HG02870 (cell line): ENCODE results near the gene IL20RB.
"Not testable (repeated sequence)": the region's sequence is repeated elsewhere in the genome, so short reads cannot be mapped to it uniquely, and the experiment has no call there.

Source experiments
- ATAC-seq: cut with Tn5 transposase; IDR thresholded peaks from one replicate; pipeline ENCODE4 v1.9.1; 2021; ENCODE audit warnings: mild to moderate bottlenecking, moderate library complexity; ENCODE audit not compliant: unreplicated experiment

The IL20RB gene

DNA sequence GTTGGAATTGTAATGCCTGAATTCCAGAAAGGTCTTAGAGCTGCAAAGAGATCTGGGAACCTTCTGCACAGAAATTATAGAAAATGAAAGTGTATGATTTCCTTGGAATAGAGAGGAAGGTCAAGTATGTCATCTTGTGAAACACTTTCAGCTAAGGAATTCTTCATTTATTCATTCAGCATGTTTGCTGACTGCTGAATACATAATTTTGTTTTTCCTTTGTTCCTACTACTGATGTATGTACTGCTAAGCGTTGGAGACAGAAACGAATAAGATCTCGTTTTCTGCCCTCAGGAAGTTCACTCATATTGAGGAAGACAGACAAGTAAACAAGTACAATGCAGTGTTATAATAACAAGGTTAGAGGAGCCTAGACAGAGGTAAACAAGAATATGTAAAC lies 14.3 kb upstream of the IL20RB start:
- no peak for ATAC-seq

DNA sequence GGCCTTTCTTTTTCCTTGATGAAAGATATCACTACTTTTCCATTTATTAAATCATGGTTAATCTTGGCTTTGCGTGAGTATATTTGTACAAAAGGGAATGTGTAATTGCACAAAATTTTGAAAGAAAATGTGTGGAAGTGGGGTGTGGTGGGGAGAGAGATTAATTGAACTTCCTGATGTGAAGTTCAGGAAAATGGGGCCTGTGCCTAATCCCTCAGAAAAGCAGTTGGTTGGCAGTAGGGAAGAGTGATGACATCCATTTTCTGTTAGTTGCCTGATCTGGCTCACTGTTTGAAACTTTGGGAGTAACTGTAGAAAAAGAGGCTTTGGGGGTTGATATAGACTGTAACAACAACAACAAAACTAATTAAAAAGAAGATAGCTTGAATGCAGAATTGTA lies 10.8 kb upstream of the IL20RB start:
- no peak for ATAC-seq

DNA sequence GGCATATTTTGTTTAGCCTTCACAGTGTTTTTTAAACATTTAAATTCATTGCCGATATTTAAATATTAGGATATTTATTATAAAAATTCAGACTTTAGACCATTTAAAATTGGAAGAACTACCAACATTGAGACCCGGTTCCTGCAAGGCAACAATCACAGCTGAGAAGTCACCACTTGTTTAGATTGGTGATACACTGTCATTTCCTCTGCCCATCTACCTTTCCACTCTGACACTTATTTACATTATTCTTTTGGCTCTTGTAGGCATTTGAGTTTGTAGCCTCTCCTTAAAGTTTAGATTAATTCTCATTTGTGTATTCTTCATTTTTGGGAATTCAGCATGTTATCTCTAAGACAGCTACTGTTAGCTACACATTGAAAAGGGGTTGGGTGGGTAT lies 10.3 kb upstream of the IL20RB start:
- ATAC-seq, result no peak

DNA sequence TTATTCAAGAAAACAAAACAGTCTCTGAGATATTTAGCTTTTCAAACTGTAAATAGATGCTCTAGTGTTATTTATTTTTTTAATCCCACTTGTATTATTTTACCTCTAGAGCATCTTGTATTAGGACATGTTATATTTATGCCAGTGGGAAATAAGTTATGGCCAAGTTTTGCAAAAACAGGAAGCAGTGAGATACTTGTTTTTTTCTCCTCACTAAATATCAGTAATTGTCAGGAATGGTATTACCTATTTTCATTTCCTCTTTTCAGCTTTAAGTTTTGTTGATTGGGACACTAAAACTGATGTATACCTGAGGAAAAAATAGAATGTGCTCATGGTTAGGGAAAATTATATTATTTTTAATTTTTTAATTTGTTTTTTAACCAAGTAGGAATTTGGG lies 8.6 kb upstream of the IL20RB start:
- ATAC-seq, result no peak

DNA sequence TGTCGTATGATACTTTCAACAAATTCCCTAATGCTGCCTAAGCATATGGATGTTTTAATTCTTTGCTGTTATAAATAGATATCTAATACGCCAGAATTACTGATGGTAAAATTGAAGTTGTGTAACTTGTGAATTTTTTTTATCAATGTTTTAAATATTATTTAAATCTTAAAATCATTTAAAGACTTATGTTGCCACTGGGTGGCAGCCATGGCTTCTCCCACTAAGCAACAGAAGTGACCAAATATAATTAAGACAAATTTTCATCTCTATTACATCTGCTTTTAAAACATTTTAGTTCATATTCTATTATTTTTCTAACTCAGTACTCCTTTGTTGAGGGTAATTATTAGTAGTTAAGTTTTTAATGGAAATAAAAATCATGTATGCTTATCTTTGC lies 8.1 kb upstream of the IL20RB start:
- ATAC-seq, result no peak

DNA sequence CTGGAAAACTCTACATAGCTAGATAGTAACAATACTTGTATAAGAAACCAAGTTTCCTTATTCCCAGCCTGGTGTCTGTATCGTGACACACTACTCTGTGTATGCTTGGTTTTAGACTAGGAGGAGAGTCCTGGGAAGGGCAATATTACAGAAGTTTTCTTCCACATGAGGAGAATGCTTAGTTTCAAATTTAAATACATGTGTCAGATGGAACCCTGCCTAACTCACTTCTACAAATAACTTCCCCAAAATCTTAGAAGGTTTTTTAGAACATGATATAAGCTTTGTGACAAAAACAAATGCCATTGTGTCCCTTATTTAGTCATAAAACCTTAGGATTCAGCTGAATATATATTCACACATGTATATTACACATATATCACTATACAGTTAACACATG lies 7.2 kb upstream of the IL20RB start:
- ATAC-seq, result no peak

DNA sequence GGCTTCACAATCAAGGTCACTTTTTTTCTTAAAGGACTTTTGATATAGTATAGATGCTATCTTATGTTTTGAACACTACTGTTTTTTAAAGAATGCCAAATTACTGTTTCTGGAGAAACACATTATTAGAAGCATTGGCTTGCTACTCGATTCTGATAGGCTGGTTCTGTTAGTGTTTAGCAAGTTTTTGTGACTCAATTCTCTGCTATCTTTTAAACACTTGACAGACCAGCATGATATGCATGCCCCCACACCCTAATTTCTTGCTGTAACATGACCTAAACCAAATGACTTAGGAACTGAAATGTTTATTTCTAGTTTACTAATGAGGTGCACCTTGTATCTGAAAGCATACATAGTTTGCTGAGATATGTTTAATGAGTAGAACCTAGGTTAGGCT lies 5.5 kb upstream of the IL20RB start:
- no peak for ATAC-seq

DNA sequence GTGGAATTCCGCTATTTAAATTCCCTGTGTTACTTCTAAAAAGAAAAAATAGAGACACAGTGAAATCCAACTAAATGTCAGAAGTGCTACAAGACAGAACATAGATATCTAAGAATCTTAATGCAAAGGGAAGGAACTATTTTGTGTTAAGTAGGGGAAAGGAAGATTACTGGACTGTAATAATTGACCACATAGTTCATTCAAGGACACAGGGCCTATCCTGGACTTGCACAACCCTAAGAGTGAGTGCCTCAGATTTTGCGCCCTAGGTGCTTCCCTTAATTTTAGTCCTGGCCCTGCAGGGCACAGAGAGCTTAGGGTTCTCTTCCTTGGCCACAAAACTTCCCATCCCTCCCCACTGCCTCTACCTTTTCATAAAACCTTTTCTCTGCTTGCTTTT lies 3.5 kb upstream of the IL20RB start:
- ATAC-seq, result no peak

DNA sequence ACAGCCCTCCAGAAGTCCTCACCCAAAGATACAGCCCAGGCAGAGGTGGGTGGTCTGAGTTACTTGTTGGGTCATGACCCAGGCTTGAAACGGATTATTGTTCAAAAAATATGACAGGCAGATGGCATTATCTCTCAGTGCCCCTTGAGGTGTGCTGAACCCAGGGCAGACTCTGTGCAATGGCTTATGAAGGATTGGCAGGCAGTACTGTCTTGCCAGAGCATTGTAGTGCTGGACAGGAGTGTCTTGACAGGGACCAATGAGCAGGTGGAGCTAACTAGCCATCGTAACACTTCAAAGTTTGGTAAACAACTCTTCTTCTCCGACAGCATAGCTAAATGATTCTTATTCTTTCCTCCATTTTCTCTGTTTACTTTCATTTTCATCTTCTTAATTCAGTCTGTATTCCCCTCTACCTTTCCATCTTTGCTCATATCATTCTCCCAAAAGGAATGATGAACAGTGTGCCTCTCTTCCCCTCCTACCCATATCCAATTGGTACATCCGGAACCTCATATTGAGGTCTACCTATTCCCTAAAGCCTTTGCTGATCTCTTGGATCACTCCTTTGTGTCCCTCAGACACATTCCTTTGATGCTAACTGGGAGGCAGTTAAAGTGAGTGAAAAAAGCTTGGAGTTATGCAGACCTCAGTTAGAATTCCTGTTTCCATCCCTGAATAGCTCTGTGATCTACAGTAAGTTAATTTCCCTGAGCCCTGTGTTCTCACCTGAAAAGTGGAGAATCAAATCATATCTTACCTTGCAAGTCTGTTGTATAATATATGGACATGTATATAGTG lies 2.6 kb upstream of the IL20RB start:
- no peak for ATAC-seq

DNA sequence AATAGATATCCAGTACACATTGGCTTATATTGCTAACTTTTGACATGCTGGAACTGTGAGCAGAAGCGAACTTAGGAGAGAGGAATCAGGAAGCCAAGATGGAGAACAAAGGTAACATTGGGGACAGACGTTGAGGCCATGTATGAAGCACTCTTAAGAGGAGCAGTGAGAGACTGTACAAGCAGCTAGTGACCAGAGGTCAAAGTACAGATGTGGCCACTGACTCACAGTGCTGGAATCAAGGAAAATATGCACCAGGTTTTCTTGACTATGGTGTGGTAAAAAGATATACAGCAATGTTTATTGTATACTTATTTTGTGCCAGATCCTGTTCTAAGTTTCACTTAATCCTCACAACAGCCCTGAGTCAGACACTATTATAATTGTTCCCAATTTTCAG lies 2.0 kb upstream of the IL20RB start:
- no peak for ATAC-seq

DNA sequence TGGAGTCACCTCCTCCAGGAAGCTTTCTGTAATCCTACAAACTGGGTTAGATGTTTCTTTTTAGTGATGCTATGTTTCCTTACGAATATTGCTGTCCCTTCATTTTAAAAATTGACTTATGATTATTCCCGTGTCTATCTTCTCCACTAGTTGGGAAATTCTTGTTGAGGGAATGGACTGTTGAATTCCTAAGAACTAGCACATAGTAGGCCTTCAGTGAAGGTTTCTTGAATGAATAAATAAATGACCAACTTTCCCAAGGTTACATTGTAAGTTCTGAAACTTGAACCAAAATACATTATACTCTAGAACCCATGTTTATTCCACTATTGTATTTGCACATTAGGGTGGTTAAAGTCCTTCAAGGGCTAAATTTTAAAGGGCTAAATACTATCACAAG lies 812 bp upstream of the IL20RB start:
- no peak for ATAC-seq

DNA sequence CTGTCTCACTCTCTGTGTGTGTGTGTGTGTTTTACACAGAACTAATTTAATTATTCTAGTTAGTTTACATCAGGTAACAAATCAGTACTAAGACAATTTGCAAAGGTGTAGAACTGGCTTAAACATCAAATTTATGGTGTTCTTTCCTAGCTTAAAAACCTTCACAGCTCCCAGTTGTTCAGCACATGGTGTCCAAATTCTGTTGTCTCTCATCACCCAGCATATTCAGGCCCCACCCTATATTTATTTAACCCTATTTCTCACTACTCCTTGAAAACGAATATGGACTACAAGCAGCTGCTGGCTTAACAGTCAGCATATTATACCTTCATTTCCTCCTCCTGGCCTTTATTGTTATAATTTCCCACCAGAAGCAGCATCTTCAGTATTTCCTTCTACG lies 1.2 kb downstream of the IL20RB start:
- ATAC-seq, result no peak

DNA sequence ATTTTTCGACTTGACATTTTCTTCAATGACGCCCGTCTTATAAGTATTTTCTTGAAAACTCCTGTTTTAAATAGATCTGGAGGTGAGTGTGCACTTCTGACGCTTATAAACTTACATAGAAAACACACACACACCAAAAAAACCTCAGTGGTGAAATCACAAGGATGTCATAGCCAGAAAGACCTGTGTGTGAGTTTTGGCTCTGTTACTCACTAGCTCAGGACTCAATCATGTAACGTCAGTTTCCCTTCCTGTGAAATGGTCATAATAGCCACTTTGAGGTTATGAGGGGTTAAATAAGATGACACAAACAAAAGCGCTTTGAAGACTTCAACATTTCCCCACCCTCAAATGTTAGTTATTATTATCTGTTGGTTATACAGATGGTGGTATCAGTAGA lies 1.8 kb downstream of the IL20RB start:
- no peak for ATAC-seq

DNA sequence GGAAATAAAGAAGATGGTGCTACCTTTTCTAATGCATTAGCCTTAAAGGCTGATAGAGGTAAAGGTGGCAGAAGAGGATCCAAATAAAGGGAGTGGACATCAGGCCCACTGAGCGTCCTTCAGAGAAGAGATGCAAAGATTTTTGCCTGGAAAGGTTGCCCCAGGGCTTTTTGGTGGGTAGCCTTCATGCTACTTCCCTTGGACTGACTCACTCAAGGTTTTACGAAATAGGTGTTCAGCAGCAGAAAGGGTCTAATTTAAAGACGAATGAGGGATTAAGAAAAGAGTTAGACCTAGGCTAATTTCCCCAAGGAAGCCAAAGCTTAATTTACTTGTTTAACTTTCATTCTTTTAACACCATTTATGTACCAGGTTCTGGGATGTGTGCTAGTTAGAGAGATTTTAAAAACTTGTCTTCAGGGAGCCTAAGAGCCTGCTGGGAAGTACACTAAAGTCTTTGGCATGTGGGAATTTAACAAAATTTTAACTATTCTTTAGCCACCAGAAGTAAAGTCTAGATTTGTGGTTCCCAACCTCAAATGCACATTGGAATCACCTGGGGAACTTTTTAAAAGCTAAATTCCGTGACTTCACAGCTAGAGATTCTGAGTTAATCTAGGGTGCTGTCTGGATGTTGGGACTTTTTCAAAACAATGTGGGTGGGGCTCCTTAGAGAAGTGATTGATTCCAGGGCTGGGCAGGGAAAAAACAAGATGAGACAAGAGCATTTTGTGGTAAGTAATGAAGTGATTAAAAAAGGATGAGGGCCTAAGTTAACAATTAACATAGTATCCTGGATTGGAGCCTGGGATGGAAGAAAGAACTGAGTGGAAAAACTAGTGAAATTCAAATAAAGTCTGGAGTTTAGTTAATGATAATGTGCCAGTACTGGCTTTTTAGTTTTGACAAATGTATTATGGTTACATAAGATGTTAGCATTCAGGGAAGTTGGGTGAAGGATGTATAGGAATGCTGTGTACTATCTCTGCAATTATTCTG lies 3.4 kb downstream of the IL20RB start:
- no peak for ATAC-seq

DNA sequence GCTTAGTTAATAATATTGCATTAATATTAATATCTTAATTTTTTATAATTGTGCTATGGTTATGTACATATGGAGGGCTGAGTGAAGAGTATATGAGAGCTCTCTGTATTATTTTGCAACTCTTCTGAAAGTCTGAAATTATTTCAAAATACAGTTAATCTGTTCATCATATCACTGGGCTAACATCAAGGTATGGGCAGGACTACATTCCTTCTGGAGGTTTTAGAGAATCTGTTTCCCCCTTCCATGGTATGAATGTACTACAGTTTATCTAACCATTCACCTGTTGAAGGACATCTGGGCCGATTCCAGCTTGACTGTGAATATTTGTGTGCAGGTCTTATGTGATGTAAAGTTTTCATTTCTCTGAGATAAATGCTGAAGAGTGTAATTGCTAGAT lies 5.1 kb downstream of the IL20RB start:
- no peak for ATAC-seq

DNA sequence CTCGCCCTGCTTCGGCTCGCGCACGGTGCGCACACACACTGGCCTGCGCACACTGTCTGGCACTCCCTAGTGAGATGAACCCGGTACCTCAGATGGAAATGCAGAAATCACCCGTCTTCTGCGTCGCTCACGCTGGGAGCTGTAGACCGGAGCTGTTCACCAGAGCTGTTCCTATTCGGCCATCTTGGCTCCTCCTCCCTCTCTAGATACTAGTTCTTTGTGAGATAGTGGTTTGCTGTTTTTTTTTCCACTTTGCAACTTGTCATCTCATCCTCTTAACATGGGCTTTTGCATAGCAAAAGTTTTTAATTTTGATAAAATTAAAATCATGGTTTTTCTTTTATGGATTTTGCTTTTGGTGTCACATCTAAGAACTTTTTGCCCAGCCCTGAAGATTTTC lies 11.8 kb downstream of the IL20RB start:
- ATAC-seq, result not testable (repeated sequence)

DNA sequence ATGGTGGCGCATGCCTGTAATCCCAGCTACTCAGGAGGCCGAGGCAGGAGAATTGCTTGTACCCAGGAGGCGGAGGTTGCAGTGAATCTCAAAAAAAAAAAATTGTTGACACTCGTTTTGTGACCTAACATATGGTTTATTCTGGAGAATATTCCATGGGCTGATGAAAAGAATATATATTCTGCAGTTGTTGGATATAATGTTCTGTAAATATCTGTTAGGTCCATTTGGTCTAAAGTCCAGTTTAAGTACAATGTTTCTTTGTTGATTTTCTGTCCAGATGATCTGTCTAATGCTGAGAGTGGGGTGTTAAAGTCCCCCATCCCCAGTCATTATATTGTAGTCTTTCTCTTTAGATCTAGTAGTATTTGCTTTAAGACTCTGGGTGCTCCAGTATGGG lies 15.6 kb downstream of the IL20RB start:
- ATAC-seq, result no peak

DNA sequence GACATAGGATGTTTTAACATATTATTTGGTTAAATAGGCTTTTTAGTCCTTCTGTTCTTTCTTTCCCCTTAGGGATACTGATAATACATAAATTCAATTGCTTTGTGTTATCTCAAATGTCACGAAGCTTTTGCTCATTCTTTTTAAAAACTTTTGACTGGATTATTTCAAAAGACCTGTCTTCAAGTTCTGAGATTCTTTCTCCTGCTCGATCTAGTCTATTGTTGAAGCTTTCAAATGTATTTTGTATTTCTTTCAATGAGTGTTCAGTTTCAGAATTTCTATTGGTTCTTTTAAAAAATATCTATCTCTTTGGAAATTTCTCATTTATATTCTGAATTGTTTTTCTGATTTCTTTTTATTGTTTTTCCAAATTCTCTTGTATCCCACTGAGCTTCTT lies 16.9 kb downstream of the IL20RB start:
- ATAC-seq, result no peak

DNA sequence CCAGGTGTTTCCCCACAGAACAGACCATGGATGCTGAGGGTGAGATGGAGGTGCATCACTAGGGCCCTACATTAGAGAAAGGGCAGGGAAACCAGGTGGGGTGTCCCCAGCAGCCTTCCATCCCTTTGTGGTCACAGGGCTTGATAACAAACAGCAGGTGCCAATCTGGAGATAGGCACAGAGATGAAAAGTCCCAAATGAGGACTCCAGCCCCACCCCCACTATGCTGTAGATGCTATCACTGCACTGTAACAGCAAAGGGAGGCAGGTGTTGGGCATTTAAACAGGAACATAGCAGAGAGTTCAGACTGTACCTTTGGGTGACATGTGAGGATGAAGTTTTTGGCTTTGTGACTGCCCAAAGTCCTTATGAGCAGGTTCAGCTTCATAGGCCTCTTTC lies 21.4 kb downstream of the IL20RB start:
- ATAC-seq, result no peak

DNA sequence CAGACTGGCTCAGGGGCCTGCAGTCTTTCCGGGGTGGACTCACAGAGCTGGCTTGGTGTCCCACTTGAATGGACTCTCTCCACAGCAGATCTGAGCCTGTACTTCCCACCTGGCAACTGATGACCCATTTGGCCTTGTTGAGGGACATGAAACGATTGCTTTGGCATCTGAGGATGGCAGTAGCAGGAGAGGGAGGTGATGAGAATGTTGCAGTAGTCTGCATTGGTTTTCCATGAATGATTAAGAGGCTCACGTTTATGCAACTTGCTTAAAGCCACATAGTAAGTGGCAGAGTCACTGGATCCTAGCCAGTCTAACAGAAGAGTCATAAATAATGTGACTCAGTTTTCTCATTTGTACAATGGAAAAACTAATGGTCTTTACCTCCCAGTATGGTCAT lies 21.9 kb downstream of the IL20RB start:
- ATAC-seq, result no peak

DNA sequence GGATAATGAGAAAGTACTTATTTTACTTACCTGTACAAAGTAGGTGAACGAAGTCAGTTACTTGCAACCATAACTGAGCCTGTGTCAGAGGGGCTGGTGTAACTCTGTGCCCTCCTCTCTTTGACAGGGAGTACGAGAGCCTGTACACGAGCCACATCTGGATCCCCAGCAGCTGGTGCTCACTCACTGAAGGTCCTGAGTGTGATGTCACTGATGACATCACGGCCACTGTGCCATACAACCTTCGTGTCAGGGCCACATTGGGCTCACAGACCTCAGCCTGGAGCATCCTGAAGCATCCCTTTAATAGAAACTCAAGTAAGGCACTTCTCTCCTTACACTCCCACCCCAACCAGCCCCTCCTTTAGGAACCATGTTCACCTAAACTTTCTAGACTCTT lies 24.2 kb downstream of the IL20RB start:
- no peak for ATAC-seq

DNA sequence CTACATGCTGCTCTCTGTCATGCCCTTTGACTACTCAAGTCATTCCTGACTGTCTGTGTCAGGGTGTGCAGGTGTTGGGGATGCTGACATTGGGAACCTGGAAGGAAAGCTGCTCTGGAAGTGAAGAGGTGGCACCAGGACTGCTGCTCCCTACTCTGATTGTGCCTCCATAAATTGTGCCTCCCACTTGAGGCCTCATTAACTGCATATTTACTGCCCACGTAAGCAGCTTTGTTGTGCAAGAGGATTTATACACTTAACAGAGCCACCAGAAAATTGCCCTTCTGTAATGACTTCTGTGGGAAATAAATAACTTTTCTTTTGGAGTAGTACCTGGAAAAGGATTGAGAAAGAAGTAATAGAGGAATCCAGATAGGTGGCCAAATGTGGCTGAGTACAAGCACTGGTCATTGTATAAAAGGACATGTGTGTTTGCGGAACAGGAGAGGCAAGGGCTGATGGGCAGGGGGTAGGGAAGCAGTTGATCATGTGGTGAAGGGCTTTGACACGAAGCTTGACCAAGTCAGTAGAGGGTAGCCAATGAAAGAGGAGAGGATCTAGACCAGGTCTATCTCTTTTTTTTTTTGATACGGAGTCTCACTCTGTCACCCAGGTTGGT lies 24.8 kb downstream of the IL20RB start:
- no peak for ATAC-seq
